Stimulated activated naive CD8-positive, alpha-beta T cell treated with anti-CD3 and anti-CD28 coated beads, Interleukin-15, Interleukin-2, amounts not matched to agents 100 ng/mL and 50 ng/mL, for 24 hours (primary cell): ENCODE results near the gene COL1A2.

Experiments
- H3K27ac Mint-ChIP-seq: one replicate; pipeline ENCODE4 v1.8.0; 2021; ENCODE audit warnings: mild to moderate bottlenecking, mixed read lengths
- H3K27me3 Mint-ChIP-seq: one replicate; pipeline ENCODE4 v1.8.0; 2021; ENCODE audit warnings: mixed read lengths
- H3K36me3 Mint-ChIP-seq: one replicate; pipeline ENCODE4 v1.8.0; 2021; ENCODE audit warnings: low read depth, mixed read lengths
- H3K4me1 Mint-ChIP-seq: one replicate; pipeline ENCODE4 v1.8.0; 2021; ENCODE audit warnings: low read depth, mixed read lengths
- H3K4me3 Mint-ChIP-seq: one replicate; pipeline ENCODE4 v1.8.0; 2021; ENCODE audit warnings: mild to moderate bottlenecking, mixed read lengths
- H3K9me3 Mint-ChIP-seq: one replicate; pipeline ENCODE4 v1.8.0; 2021; ENCODE audit warnings: mixed read lengths

Gene COL1A2

DNA sequence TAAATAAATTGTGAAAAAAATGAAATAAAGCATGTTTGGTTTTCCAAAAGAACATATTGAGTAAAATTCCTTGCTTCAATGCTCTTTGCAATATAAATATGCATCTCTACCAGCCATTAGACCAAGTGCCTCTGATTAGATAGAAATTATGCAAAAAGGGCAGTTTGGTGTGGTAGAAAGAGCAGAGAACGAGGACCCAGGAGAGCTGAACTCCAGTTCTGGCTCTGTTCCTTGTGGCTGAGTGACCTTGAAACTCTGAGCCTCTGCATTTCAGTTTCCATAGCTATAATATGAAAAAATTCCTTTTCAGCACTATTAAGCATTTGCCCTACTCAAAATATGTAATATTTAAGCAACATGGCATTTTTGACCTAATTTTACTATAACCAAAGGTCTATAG, 36.5 kb downstream of the COL1A2 start:
- H3K9me3 Mint-ChIP-seq: no peaks in the 10 kb centered on the region
- no peak overlapping the region for H3K4me3 Mint-ChIP-seq
- peaks cover 7% of the 10 kb centered on the region for H3K27me3 Mint-ChIP-seq
- no peak overlapping the region for H3K27ac Mint-ChIP-seq
- H3K36me3 Mint-ChIP-seq: no peaks in the 10 kb centered on the region
- H3K4me1 Mint-ChIP-seq: no peaks in the 10 kb centered on the region

DNA sequence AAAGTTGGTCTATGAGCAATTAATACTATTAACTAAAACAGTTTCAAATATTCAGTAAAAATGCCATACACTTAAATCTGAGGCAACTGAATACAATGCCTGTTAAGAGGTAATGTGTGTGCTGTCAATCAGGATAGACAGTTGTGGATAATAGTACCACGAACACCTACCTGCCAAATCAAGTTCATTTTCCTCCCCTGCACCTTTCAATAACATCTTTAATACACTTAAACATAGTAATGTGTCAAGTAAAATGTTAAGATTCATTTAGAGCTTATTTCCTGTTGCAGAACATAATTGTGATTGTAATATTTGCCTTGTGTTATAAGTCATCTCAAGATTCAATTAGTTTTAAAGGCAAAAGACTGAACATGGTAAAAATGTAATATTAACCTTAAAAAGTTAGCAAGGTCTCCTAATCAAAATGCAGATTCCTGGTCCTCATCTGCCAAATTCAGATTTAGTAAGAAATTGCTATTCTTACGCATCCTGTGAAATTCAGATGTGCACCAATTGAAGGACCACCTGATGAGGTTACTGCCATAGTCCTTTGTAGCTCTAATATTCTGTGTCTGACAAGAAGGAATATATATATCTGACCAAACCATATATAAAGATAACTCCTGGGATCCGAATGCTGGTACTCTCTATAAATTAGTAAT, 37.1 kb downstream of the COL1A2 start:
- Mint-ChIP-seq H3K36me3 (no peaks in the 10 kb centered on the region), H3K9me3 (no peaks in the 10 kb centered on the region), H3K27ac (no peak overlapping the region), H3K4me3 (no peak overlapping the region), H3K27me3 (peaks cover 13% of the 10 kb centered on the region), H3K4me1 (no peaks in the 10 kb centered on the region)

DNA sequence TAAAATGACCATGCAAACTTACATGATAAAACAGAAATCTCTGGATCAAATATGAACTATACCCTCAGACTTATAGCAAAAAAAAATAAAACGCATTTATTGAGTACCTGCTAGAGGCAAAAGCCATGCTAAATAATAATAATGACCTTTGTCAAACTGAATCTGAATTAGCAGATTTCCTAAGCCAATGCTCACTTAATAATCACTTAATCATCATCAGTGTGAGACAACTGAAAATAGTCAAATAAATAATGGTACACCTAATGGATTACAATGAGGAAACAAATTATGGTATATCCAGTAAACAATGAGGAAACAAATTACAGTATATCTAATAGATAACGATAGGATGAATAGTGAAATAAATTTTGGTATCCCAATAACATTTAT, 37.6 kb downstream of the COL1A2 start:
- Mint-ChIP-seq H3K36me3 (no peaks in the 10 kb centered on the region), H3K4me3 (no peak overlapping the region), H3K4me1 (no peaks in the 10 kb centered on the region), H3K27me3 (peaks cover 14% of the 10 kb centered on the region), H3K9me3 (no peaks in the 10 kb centered on the region), H3K27ac (no peak overlapping the region)

DNA sequence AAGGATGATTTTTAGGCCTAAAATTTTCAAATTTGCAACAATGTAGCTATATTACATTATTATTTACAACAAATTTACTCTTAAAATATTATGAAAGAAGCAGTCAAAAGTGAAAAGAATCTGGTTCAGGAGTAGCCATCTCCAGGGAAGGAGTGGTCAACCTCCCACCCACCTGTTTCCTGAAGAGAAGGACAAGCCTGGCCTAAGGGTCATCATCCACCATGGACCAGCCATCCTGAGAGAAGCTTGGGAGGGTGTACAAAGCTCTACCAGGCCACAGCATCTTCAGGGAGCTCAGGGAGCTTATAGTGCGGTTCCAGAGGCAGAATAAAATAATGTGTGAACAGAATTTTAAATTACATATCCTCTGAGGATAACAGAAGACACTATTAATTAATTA, 38.1 kb downstream of the COL1A2 start:
- H3K27me3 Mint-ChIP-seq: peaks cover 16% of the 10 kb centered on the region
- no peak overlapping the region for H3K27ac Mint-ChIP-seq
- H3K4me1 Mint-ChIP-seq: no peaks in the 10 kb centered on the region
- H3K4me3 Mint-ChIP-seq: no peak overlapping the region
- H3K9me3 Mint-ChIP-seq: no peaks in the 10 kb centered on the region
- no peaks in the 10 kb centered on the region for H3K36me3 Mint-ChIP-seq

DNA sequence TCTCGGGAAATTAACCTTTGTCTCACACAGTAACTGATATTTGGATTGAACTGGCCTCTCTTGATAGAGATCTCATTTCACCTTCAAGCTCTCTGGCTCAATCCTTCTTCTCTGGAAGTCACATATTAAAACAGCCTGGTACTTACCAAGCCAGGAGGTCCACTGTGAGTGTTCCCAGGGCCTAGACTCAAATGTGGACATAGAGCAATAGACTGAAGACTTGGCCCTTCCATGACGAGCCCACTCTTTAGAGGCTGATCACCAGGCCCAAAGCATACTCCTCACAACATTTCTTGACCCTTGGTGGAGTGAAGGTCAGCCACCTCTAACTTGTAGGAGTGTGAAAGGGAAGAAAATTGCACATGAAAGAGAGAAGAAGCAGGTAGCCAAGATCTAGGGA, 38.5 kb downstream of the COL1A2 start:
- Mint-ChIP-seq H3K27ac (no peak overlapping the region), H3K4me3 (no peak overlapping the region), H3K36me3 (no peaks in the 10 kb centered on the region), H3K27me3 (peaks cover 20% of the 10 kb centered on the region), H3K4me1 (no peaks in the 10 kb centered on the region), H3K9me3 (no peaks in the 10 kb centered on the region)

DNA sequence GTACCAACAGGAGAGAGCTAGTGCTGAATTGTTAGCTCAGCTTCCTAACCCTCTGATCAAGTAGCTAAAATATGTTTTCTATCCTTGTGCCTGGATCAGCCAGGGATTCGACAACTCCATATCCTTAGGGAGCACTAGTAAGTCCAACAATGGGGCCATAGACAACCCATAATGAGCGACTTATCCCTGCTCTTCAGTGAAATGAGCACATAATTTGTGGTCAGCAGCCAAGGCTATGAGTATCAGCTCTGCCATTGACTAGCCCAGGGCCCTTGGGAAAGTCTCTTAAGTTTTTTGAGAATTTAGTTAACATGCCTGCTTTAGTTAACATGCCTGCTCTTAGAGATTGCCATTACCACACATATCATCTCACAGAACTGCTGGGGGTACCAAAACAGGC, 39.3 kb downstream of the COL1A2 start:
- no peaks in the 10 kb centered on the region for H3K4me1 Mint-ChIP-seq
- H3K4me3 Mint-ChIP-seq: no peak overlapping the region
- H3K36me3 Mint-ChIP-seq: no peaks in the 10 kb centered on the region
- no peaks in the 10 kb centered on the region for H3K9me3 Mint-ChIP-seq
- H3K27ac Mint-ChIP-seq: no peak overlapping the region
- H3K27me3 Mint-ChIP-seq: peaks cover 21% of the 10 kb centered on the region

DNA sequence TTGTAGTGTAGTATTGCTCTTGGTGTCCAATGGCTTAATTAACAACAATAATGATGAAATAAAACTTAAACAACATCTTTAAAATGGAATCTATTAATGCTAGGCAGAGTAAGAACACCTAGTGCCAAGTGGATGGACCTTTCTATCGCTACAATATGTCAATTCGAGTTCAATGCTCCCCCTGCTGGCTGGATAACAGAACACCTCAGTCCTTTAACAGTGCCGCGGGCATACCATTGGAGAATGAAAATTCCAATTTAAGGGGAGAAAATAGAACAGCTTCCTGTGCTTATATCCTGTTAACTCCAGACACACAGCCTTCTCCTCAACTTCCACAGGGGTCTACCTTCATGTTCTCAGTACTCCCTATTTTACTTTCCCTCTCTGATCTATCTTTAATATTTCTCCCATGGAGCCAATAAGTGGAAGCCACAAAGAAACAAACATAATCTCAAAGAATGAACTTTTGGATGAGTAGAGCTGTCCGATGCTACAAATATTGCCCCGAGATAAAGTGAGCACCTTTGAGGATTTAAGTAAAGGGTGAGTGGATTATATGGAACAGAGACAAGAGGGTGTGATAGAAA, 41.4 kb downstream of the COL1A2 start:
- H3K4me3 Mint-ChIP-seq: no peak overlapping the region
- H3K9me3 Mint-ChIP-seq: no peaks in the 10 kb centered on the region
- H3K36me3 Mint-ChIP-seq: no peaks in the 10 kb centered on the region
- H3K27me3 Mint-ChIP-seq: peaks cover 17% of the 10 kb centered on the region
- H3K4me1 Mint-ChIP-seq: no peaks in the 10 kb centered on the region
- H3K27ac Mint-ChIP-seq: no peak overlapping the region

DNA sequence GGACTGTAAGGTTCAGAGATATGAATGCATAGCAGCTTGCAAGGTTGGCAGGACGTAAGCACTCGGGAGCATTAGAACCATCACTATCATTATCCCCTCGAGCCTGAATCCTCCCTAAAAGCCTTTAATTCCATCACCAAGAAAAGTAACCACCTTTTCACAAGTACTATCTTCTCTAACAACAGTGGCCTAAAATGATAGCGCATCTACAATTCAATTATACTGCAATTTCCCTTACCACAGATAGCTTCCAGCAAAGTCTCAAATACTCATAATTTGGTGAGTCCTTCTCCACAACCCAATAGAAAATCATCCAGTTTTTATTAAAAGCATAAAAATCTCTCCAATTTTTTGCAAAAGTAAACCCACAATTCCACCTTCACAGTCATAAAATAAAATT, 42.0 kb downstream of the COL1A2 start:
- Mint-ChIP-seq H3K4me3 (no peak overlapping the region), H3K27ac (no peak overlapping the region)

DNA sequence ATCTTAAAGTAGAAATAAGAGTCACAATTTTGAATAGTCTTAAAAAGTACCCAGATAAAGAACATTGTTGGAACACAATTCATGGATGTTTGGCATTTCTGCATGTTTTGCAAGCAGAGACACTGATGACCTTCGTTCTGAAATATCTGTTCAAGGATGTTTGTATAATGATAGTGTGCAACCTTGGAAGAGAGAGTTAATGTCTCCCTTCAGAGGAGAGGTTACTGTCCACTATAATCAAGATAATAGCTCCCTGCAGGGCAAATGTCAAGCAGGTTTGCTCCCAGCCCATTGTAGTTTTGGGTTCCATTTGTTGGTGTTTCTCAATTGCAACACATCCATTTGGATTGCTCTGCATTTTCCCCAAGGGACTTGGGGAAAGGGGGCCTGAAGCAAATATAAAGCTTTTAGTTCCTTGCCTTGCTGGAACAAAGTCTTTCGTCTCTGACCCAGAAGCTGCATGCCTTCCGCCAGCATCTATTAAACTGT, 45.2 kb downstream of the COL1A2 start:
- peaks cover 25% of the 10 kb centered on the region for H3K27me3 Mint-ChIP-seq
- H3K4me3 Mint-ChIP-seq: no peak overlapping the region
- no peaks in the 10 kb centered on the region for H3K4me1 Mint-ChIP-seq
- H3K9me3 Mint-ChIP-seq: no peaks in the 10 kb centered on the region
- no peak overlapping the region for H3K27ac Mint-ChIP-seq
- no peaks in the 10 kb centered on the region for H3K36me3 Mint-ChIP-seq

More for the DNA sequence above, 42.0 kb downstream of the COL1A2 start:
- no peaks in the 10 kb centered on the region for H3K36me3 Mint-ChIP-seq
- no peaks in the 10 kb centered on the region for H3K9me3 Mint-ChIP-seq
- H3K4me1 Mint-ChIP-seq: no peaks in the 10 kb centered on the region
- peaks cover 20% of the 10 kb centered on the region for H3K27me3 Mint-ChIP-seq

DNA sequence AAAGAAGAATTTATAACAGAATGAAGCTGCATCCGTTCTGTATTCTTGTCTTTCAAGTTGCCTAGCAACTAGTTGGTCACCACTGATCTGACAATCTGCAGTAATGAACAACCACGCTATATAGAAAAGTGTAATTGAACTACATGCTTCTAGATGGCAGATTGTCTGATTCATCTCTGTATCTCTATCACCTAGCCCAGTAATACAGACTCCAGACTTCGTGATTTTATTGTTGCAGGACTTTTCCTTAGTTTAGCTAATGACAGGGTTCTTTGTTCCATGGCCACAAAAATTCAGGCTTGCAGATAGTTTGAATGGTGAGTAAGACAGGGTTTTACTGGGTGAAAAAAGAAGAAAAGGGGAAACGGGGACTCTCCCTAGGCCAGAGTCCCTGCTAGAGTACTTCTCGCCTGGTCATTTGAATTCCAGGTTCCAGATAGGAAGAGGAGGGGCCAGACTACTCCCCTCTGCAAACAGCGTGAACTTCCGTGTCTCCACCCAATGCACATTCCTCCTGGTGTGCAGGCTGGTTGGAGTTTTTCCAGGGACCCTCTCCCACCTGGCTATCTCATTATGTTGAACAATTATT, 45.9 kb downstream of the COL1A2 start:
- H3K9me3 Mint-ChIP-seq: no peaks in the 10 kb centered on the region
- H3K4me3 Mint-ChIP-seq: no peak overlapping the region
- no peaks in the 10 kb centered on the region for H3K36me3 Mint-ChIP-seq
- H3K27me3 Mint-ChIP-seq: peaks cover 25% of the 10 kb centered on the region
- H3K4me1 Mint-ChIP-seq: no peaks in the 10 kb centered on the region
- H3K27ac Mint-ChIP-seq: no peak overlapping the region

DNA sequence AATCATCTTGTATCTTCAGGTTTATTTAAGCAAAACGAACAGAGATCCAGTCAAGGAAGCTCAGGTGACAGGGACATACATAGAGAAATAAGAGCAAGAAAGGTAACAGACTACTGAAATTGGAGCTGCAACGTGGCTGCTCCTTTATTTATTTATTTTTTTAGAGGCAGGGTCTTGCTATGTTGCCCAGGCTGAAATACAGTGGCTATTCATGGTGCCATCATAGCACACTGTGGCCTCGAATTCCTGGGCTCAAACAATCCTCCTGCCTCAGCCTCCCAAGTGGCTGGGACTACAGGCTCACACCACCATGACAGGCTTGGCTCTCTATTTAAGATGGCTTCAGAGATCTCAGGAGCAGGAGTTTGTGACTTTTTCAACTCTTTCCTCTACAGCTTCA, 46.4 kb downstream of the COL1A2 start:
- Mint-ChIP-seq H3K27me3 (peaks cover 22% of the 10 kb centered on the region), H3K4me1 (no peaks in the 10 kb centered on the region), H3K36me3 (no peaks in the 10 kb centered on the region), H3K4me3 (no peak overlapping the region), H3K27ac (no peak overlapping the region), H3K9me3 (no peaks in the 10 kb centered on the region)

DNA sequence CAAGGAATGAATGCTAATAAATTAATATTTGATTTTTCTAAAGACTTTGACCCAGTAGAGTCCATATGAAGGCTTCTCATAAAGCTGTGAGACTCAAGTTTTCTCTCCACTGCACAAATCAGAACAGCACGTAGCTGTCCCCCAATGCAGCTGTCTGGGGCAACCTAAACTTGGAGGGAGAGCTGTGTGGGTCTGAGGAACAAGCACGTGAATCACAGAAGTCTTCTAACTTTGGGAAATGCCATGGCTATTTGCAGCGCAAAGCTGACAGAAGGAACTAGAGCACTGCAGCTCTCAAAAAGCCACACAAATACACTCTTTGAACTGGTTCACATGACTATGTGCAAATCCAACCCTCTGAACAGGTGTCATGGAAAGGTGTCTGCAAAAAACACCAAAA, 47.9 kb downstream of the COL1A2 start:
- Mint-ChIP-seq H3K36me3 (no peaks in the 10 kb centered on the region), H3K4me3 (no peak overlapping the region), H3K9me3 (no peaks in the 10 kb centered on the region), H3K27me3 (peaks cover 15% of the 10 kb centered on the region), H3K4me1 (no peaks in the 10 kb centered on the region), H3K27ac (no peak overlapping the region)

DNA sequence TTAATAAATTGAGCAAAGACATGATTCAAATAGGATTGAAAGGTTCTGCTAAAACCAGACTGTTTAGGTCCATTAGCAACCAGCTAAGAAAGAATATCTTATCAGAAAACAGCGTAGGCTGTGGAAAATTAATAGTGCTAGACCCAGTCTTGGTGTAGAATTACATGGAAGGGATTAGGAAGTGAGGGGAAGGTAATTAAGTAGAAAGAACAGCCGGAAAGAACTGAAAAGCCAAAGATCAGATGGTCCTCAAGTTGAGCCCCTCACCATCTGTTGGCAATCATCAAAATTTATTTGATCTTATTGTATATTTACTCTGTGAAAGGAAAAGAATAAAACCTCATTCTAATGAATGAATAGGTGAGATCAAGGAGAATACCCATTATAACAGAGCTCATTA, 50.1 kb downstream of the COL1A2 start:
- H3K4me3 Mint-ChIP-seq: no peak overlapping the region
- H3K36me3 Mint-ChIP-seq: no peaks in the 10 kb centered on the region
- H3K27ac Mint-ChIP-seq: no peak overlapping the region
- no peaks in the 10 kb centered on the region for H3K9me3 Mint-ChIP-seq
- H3K4me1 Mint-ChIP-seq: no peaks in the 10 kb centered on the region
- peaks cover 8% of the 10 kb centered on the region for H3K27me3 Mint-ChIP-seq

DNA sequence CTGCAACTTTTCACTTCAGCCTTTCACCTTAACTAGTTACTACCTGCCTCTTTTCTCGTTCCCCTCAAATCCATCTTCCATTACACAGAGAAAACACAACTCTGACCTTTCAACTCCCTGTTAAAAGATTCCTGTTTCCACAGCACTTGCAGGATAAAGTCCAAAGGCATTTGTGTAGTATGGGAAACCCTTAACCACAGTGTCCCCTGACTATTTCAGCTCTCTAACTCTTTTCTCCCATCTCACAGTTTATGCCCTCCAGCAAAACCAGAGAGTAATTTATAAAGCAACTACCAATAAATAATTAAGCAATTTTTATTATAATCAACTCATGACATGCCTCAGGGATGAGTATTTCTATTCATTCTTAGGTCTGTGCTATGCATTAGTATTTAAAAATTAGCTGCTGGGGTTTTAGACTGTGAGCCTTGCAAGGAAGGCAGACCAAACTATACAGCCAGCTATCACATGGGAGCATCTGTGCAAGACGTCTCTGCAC, 51.0 kb downstream of the COL1A2 start:
- Mint-ChIP-seq H3K27ac (no peak overlapping the region), H3K4me1 (no peaks in the 10 kb centered on the region)

DNA sequence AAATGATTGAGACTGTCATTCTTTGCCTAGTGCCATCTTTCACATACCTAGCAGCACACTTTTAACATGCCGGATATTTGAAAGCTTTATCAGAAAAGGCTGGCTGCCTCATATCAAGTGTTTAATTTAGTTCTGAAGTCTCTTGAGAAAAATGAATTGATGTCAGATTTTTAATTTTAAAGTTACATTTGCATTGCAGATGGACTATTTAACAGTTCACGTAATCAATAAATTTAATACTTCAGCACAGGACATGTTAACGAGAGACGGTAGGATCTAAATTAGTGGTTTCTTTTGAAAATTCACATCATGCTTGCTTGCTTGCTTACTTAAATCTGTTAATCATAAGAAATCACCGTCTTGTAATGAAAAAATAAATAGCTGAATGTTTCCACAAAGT, 51.6 kb downstream of the COL1A2 start:
- no peaks in the 10 kb centered on the region for H3K9me3 Mint-ChIP-seq
- no peaks in the 10 kb centered on the region for H3K4me1 Mint-ChIP-seq
- no peak overlapping the region for H3K4me3 Mint-ChIP-seq
- peaks cover 8% of the 10 kb centered on the region for H3K27me3 Mint-ChIP-seq
- no peaks in the 10 kb centered on the region for H3K36me3 Mint-ChIP-seq
- no peak overlapping the region for H3K27ac Mint-ChIP-seq

More for the DNA sequence above, 51.0 kb downstream of the COL1A2 start:
- Mint-ChIP-seq H3K4me3 (no peak overlapping the region), H3K27me3 (peaks cover 8% of the 10 kb centered on the region), H3K9me3 (no peaks in the 10 kb centered on the region), H3K36me3 (no peaks in the 10 kb centered on the region)
